HG03521 (cell line): ENCODE results near the gene ZFAND6.
A peak's percentile ranks its signal among the peaks of the same experiment; 100 is the strongest.
"Not testable (repeated sequence)": the region's sequence is repeated elsewhere in the genome, so short reads cannot be mapped to it uniquely, and the experiment has no call there.

Source experiments
- ATAC-seq: cut with Tn5 transposase; IDR thresholded peaks from one replicate; pipeline ENCODE4 v1.9.1; 2021; ENCODE audit warnings: mild to moderate bottlenecking, moderate library complexity; ENCODE audit not compliant: unreplicated experiment

ZFAND6 gene

GRCh38 chr15:80095969-80096368, 36.5 kb downstream of the ZFAND6 start:
- ATAC-seq = no peak

GRCh38 chr15:80098341-80098740, 38.9 kb downstream of the ZFAND6 start:
- no peak for ATAC-seq

- ATAC-seq = peak; percentile 16
Observed at GRCh38 chr15:80099241-80099640, 39.8 kb downstream of the ZFAND6 start.

GRCh38 chr15:80099662-80100061, 40.2 kb downstream of the ZFAND6 start:
- ATAC-seq = not testable (repeated sequence)

- ATAC-seq = no peak
Observed at GRCh38 chr15:80100247-80100646, 40.8 kb downstream of the ZFAND6 start.

GRCh38 chr15:80105193-80105592, 45.7 kb downstream of the ZFAND6 start:
- ATAC-seq = no peak

- no peak for ATAC-seq
Observed at GRCh38 chr15:80105595-80105994, 46.1 kb downstream of the ZFAND6 start.

GRCh38 chr15:80106051-80106450, 46.6 kb downstream of the ZFAND6 start:
- ATAC-seq = no peak

- ATAC-seq = no peak
Observed at GRCh38 chr15:80107204-80107603, 47.7 kb downstream of the ZFAND6 start.

- ATAC-seq = no peak
Observed at GRCh38 chr15:80107774-80108173, 48.3 kb downstream of the ZFAND6 start.

GRCh38 chr15:80109388-80109787, 49.9 kb downstream of the ZFAND6 start:
- no peak for ATAC-seq

- no peak for ATAC-seq
Observed at GRCh38 chr15:80110920-80111319, 51.4 kb downstream of the ZFAND6 start.

- ATAC-seq = no peak
Observed at GRCh38 chr15:80114114-80114513, 54.6 kb downstream of the ZFAND6 start.

GRCh38 chr15:80115021-80115420, 55.5 kb downstream of the ZFAND6 start:
- no peak for ATAC-seq

- no peak for ATAC-seq
Observed at GRCh38 chr15:80118956-80119355, 59.5 kb downstream of the ZFAND6 start.

GRCh38 chr15:80120636-80121035, 61.2 kb downstream of the ZFAND6 start:
- no peak for ATAC-seq

GRCh38 chr15:80121546-80121945, 62.1 kb downstream of the ZFAND6 start:
- no peak for ATAC-seq

- no peak for ATAC-seq
Observed at GRCh38 chr15:80123034-80123433, 63.6 kb downstream of the ZFAND6 start.

- ATAC-seq = not testable (repeated sequence)
Observed at GRCh38 chr15:80127253-80127652, 67.8 kb downstream of the ZFAND6 start.

GRCh38 chr15:80127911-80128310, 68.4 kb downstream of the ZFAND6 start:
- ATAC-seq = no peak

GRCh38 chr15:80132382-80132781, 72.9 kb downstream of the ZFAND6 start:
- ATAC-seq = no peak

- ATAC-seq = no peak
Observed at GRCh38 chr15:80136854-80137253, 77.4 kb downstream of the ZFAND6 start.

GRCh38 chr15:80138961-80139360, 79.5 kb downstream of the ZFAND6 start:
- no peak for ATAC-seq

GRCh38 chr15:80140909-80141308, 81.4 kb downstream of the ZFAND6 start:
- no peak for ATAC-seq
